ENCODE data around the gene PPFIA1. TPM values are rescaled to one million over a fixed set of nuclear protein-coding genes. Genes with fewer than 3 reads are reported as not detected.

PPFIA1 gene
- polyA plus RNA-seq, 2 of the 4 experiments (the other 2 are of a cell fraction) = 23.3 to 45.6 TPM

DNA sequence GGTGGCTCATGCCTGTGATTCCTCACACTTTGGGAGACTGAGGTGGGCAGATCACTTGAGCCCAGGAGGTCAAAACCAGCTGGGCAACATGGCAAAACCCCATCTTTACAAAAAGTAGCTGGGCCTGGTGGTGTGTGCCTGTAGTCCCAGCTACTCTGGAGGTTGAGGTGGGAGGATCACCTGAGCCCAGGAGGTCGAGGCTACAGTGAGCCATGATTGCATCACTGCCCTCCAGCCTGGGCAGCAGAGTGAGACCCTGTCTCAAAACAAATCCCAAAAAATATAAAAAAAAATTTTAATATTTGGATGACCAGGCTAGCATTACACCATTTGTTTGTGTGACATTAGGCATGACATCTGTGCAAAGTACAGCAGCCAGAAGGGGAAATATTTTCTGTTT, 78.1 kb downstream of the PPFIA1 start:
- ChIA-PET CTCF (interaction anchor here (0.6 kb wide), 1 partner anchor 18 kb away, joined by 3 read pairs; no protein-coding TSS in a partner anchor), POLR2A (no interaction called here)
- Histone ChIP-seq H3K9me3 (no peaks in the 10 kb centered on the region), H3K4me2 (no peak overlapping the region), H3K4me1 (no peaks in the 10 kb centered on the region), H3K4me3 (no peak overlapping the region), H3K27ac (no peak overlapping the region)
- DNase-seq (ENCODE audit: low read depth in 1 of 2, low spot score in 1 of 2) (no peak), ATAC-seq (no peak), FAIRE-seq (no peak)
- WGBS (ENCODE audit: missing lambda C conversion rate) = 63% methylated on average over 1 of the region's 1 CpG
- TF ChIP-seq, protein P1, sequence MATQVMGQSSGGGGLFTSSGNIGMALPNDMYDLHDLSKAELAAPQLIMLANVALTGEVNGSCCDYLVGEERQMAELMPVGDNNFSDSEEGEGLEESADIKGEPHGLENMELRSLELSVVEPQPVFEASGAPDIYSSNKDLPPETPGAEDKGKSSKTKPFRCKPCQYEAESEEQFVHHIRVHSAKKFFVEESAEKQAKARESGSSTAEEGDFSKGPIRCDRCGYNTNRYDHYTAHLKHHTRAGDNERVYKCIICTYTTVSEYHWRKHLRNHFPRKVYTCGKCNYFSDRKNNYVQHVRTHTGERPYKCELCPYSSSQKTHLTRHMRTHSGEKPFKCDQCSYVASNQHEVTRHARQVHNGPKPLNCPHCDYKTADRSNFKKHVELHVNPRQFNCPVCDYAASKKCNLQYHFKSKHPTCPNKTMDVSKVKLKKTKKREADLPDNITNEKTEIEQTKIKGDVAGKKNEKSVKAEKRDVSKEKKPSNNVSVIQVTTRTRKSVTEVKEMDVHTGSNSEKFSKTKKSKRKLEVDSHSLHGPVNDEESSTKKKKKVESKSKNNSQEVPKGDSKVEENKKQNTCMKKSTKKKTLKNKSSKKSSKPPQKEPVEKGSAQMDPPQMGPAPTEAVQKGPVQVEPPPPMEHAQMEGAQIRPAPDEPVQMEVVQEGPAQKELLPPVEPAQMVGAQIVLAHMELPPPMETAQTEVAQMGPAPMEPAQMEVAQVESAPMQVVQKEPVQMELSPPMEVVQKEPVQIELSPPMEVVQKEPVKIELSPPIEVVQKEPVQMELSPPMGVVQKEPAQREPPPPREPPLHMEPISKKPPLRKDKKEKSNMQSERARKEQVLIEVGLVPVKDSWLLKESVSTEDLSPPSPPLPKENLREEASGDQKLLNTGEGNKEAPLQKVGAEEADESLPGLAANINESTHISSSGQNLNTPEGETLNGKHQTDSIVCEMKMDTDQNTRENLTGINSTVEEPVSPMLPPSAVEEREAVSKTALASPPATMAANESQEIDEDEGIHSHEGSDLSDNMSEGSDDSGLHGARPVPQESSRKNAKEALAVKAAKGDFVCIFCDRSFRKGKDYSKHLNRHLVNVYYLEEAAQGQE (IDR thresholded peaks at IDR 0.05) = no peak
- no peak for TF ChIP-seq ZFP36 (IDR thresholded peaks at IDR 0.05; ENCODE audit: borderline replicate concordance, partially characterized antibody)
- no peak for TF ChIP-seq SMC3 (IDR thresholded peaks at IDR 0.05)
- TF ChIP-seq FOSL2 (IDR thresholded peaks at IDR 0.05) = no peak
- no peak for TF ChIP-seq FOSL2 (CRISPR knock-in tag; IDR thresholded peaks at IDR 0.05)
- TF ChIP-seq, protein P2, sequence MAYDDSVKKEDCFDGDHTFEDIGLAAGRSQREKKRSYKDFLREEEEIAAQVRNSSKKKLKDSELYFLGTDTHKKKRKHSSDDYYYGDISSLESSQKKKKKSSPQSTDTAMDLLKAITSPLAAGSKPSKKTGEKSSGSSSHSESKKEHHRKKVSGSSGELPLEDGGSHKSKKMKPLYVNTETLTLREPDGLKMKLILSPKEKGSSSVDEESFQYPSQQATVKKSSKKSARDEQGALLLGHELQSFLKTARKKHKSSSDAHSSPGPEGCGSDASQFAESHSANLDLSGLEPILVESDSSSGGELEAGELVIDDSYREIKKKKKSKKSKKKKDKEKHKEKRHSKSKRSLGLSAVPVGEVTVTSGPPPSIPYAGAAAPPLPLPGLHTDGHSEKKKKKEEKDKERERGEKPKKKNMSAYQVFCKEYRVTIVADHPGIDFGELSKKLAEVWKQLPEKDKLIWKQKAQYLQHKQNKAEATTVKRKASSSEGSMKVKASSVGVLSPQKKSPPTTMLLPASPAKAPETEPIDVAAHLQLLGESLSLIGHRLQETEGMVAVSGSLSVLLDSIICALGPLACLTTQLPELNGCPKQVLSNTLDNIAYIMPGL (CRISPR knock-in tag; IDR thresholded peaks at IDR 0.05; ENCODE audit: borderline replicate concordance) = no peak
- TF ChIP-seq MAFK (IDR thresholded peaks at IDR 0.05; ENCODE audit: partially characterized antibody) = no peak
- TF ChIP-seq EP300 (IDR thresholded peaks at IDR 0.05) = no peak
- TF ChIP-seq PHF8 (IDR thresholded peaks at IDR 0.05; ENCODE audit: borderline replicate concordance, low read depth) = no peak
- no peak for TF ChIP-seq EHF (CRISPR knock-in tag; IDR thresholded peaks at IDR 0.05)
- TF ChIP-seq, protein P3, sequence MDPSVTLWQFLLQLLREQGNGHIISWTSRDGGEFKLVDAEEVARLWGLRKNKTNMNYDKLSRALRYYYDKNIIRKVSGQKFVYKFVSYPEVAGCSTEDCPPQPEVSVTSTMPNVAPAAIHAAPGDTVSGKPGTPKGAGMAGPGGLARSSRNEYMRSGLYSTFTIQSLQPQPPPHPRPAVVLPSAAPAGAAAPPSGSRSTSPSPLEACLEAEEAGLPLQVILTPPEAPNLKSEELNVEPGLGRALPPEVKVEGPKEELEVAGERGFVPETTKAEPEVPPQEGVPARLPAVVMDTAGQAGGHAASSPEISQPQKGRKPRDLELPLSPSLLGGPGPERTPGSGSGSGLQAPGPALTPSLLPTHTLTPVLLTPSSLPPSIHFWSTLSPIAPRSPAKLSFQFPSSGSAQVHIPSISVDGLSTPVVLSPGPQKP (IDR thresholded peaks at IDR 0.05; ENCODE audit: low read depth, low read length) = no peak
- TF ChIP-seq TFCP2L1 (CRISPR knock-in tag; IDR thresholded peaks at IDR 0.05) = no peak
- TF ChIP-seq JUN (IDR thresholded peaks at IDR 0.05) = no peak
- TF ChIP-seq POLR2AphosphoS2 (conservative IDR thresholded peaks at IDR 0.05; ENCODE audit: low read length) = no peak
- TF ChIP-seq ZNF302 (CRISPR knock-in tag; IDR thresholded peaks at IDR 0.05) = no peak
- no peak for TF ChIP-seq ZSCAN20 (CRISPR knock-in tag; IDR thresholded peaks at IDR 0.05)
- no peak for TF ChIP-seq BHLHE40 (IDR thresholded peaks at IDR 0.05; ENCODE audit: low read depth, low read length)
- TF ChIP-seq FOSB (CRISPR knock-in tag; IDR thresholded peaks at IDR 0.05) = no peak
- TF ChIP-seq MAZ (IDR thresholded peaks at IDR 0.05; ENCODE audit: borderline replicate concordance, low read depth, low read length) = no peak

DNA sequence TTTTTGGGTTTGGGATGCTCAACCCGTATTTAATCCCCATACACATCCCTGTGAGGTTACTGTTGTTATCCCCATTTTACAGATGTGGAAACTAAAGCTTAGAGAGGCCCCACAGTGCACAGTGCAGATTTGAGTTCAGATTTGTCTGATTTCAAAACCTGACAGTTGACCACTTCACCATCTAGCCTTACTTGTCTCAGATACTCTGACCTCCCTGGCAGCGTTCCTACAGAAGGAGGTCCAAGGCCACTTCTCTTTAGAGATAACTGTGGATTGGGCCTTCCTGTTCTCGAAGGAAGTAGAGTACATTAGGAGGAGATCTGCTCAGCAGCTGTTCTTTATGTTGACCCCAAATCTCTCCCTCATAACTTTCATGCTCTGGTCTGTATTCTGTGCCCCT, 81.2 kb downstream of the PPFIA1 start:
- no peak for DNase-seq (ENCODE audit: low read depth in 1 of 2, low spot score in 1 of 2)
- Histone ChIP-seq H3K4me2 (no peak overlapping the region), H3K27ac (no peak overlapping the region), H3K9me3 (no peaks in the 10 kb centered on the region), H3K4me1 (no peaks in the 10 kb centered on the region), H3K4me3 (no peak overlapping the region)
- POLR2A ChIA-PET = no interaction called here
- no peak for ATAC-seq
- CTCF ChIA-PET = interaction anchor here (1.1 to 1.3 kb wide), 2 partner anchors 17 to 26 kb away, joined by 3 to 6 read pairs; no protein-coding TSS in a partner anchor
- no peak for FAIRE-seq
- 93% methylated on average over 3 of the region's 3 CpGs for WGBS (ENCODE audit: missing lambda C conversion rate)
- TF ChIP-seq, protein P4, sequence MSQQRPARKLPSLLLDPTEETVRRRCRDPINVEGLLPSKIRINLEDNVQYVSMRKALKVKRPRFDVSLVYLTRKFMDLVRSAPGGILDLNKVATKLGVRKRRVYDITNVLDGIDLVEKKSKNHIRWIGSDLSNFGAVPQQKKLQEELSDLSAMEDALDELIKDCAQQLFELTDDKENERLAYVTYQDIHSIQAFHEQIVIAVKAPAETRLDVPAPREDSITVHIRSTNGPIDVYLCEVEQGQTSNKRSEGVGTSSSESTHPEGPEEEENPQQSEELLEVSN (IDR thresholded peaks at IDR 0.05; ENCODE audit: borderline replicate concordance, low read depth) = no peak
- no peak for TF ChIP-seq FOSB (CRISPR knock-in tag; IDR thresholded peaks at IDR 0.05)
- no peak for TF ChIP-seq KDM5A (IDR thresholded peaks at IDR 0.05)
- TF ChIP-seq BHLHE40 (IDR thresholded peaks at IDR 0.05; ENCODE audit: low read depth, low read length) = no peak
- no peak for TF ChIP-seq CEBPB (IDR thresholded peaks at IDR 0.05)
- no peak for TF ChIP-seq POLR2AphosphoS2 (conservative IDR thresholded peaks at IDR 0.05; ENCODE audit: low read length)
- TF ChIP-seq, protein P5, sequence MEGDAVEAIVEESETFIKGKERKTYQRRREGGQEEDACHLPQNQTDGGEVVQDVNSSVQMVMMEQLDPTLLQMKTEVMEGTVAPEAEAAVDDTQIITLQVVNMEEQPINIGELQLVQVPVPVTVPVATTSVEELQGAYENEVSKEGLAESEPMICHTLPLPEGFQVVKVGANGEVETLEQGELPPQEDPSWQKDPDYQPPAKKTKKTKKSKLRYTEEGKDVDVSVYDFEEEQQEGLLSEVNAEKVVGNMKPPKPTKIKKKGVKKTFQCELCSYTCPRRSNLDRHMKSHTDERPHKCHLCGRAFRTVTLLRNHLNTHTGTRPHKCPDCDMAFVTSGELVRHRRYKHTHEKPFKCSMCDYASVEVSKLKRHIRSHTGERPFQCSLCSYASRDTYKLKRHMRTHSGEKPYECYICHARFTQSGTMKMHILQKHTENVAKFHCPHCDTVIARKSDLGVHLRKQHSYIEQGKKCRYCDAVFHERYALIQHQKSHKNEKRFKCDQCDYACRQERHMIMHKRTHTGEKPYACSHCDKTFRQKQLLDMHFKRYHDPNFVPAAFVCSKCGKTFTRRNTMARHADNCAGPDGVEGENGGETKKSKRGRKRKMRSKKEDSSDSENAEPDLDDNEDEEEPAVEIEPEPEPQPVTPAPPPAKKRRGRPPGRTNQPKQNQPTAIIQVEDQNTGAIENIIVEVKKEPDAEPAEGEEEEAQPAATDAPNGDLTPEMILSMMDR (IDR thresholded peaks at IDR 0.05) = no peak
- TF ChIP-seq, protein P1 (IDR thresholded peaks at IDR 0.05) = no peak
